Retina (tissue), 1 donor: Measurements from ENCODE around the gene SAGE1.
"Not testable (repeated sequence)": the region's sequence is repeated elsewhere in the genome, so short reads cannot be mapped to it uniquely, and the experiment has no call there.

ENCODE experiments used
- DNase-seq: peaks from one replicate; pipeline ENCODE4 v3.0.0-alpha.2; 2016

Gene SAGE1, protein sequence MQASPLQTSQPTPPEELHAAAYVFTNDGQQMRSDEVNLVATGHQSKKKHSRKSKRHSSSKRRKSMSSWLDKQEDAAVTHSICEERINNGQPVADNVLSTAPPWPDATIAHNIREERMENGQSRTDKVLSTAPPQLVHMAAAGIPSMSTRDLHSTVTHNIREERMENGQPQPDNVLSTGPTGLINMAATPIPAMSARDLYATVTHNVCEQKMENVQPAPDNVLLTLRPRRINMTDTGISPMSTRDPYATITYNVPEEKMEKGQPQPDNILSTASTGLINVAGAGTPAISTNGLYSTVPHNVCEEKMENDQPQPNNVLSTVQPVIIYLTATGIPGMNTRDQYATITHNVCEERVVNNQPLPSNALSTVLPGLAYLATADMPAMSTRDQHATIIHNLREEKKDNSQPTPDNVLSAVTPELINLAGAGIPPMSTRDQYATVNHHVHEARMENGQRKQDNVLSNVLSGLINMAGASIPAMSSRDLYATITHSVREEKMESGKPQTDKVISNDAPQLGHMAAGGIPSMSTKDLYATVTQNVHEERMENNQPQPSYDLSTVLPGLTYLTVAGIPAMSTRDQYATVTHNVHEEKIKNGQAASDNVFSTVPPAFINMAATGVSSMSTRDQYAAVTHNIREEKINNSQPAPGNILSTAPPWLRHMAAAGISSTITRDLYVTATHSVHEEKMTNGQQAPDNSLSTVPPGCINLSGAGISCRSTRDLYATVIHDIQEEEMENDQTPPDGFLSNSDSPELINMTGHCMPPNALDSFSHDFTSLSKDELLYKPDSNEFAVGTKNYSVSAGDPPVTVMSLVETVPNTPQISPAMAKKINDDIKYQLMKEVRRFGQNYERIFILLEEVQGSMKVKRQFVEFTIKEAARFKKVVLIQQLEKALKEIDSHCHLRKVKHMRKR

DNA sequence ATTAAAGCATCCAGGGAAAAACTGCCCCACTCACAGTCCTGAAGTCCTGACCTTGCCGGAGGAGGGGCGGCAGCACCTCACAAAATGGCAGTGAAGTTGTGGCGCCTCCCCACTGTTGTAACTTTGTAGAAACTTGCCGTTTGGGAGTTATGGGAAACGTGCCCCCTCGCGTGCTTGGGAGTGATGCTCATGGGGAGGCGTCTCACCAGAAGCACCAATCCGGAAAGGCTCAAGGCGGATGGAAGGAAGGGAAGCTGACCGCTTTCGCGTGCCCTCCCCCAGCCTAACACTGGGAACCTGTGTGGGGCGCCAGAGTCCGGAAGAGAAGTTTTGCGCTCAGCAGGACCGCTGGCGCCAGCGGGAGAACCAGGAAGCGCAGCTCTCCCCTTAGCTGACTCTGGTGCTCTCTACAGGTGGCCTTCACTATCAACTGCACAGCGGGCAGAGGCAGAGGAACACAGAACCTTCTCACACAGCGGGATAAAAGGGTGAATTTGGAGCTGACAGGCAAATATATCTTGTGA, at the start of gene SAGE1, which contains the start of gene CT45A10:
Gene SAGE1 (plus strand): TSS at position 423 of the 524 bp plus-strand sequence. CDS start 2,527 bp downstream, outside the sequence.
Gene CT45A10 (minus strand): TSS at position 151 of the 524 bp plus-strand sequence. CDS start 8,100 bp downstream, outside the sequence.
- DNase-seq: no peak

DNA sequence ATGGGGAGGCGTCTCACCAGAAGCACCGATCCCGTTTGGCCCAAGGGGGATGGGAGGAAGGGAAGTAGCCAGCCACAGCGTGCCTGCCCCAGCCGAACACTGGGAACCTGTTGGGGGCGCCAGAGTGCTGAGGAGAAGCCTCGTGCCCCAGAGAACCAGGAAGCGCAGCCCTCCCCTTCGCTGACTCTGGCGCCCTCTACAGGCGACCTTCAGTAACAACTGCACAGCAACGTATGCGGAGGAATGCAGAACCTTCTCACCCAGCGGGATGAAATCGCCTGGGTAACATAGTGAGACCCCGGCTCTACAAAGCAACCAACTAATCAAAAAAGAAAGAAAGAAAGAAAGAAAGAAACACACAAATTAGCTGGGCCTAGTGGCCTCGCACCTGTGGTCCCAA, 39.1 kb upstream of the SAGE1 start, which contains the start of gene CT45A8:
Gene CT45A8 (minus strand): TSS at position 101 of the 400 bp plus-strand sequence. CDS start 3,755 bp downstream, outside the sequence.
- not testable (repeated sequence) for DNase-seq

DNA sequence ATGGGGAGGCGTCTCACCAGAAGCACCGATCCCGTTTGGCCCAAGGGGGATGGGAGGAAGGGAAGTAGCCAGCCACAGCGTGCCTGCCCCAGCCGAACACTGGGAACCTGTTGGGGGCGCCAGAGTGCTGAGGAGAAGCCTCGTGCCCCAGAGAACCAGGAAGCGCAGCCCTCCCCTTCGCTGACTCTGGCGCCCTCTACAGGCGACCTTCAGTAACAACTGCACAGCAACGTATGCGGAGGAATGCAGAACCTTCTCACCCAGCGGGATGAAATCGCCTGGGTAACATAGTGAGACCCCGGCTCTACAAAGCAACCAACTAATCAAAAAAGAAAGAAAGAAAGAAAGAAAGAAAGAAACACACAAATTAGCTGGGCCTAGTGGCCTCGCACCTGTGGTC, 21.8 kb upstream of the SAGE1 start, which contains the start of gene CT45A9:
Gene CT45A9 (minus strand): TSS at position 101 of the 400 bp plus-strand sequence. CDS start 3,751 bp downstream, outside the sequence.
- DNase-seq: not testable (repeated sequence)

DNA sequence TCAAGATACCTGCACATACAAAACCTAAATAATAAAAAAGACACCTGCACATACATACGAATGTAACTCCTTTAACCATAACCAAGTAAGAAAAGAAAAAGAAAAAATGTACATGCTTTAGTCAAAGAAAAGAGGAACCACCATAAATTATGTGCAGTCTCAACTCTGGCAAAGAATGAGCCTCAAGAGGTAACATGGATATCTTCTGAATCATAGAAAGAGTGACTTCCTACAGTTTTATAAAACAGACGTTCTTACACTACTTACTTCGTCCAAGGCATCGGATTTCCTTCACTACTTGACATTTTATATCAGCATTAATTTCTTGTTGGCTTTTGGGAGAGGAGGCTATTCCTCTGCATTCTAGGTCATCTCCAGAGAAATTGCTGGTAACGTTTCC, 10.8 kb upstream of the SAGE1 start:
- DNase-seq: not testable (repeated sequence)

DNA sequence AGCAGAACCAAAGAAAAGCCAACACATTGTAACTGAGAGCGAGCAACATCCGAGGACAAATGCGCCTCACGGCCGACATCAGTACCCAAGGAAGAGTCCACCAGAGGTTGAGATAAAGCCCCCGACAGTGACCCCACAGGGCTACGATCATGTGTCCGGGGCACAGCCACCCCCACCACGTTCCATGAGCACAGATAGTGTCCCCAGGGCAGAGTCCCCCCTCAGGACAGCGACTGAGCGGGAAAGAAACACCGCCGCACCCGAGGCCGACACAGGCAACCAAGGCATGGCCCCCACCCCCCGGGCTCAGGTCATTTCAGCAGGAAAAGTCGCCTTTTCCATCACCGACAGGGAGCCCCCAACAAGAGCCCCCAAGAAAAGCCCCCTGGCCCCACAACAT, 5.3 kb upstream of the SAGE1 start:
- not testable (repeated sequence) for DNase-seq

DNA sequence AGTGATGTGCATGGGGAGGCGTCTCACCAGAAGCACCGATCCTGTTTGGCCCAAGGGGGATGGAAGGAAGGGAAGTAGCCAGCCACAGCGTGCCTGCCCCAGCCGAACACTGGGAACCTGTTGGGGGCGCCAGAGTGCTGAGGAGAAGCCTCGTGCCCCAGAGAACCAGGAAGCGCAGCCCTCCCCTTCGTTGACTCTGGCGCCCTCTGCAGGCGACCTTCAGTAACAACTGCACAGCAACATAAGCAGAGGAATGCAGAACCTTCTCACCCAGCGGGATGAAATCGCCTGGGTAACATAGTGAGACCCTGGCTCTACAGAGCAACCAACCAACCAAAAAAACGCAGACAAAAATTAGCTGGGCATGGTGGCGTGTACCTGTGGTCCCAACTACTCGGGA, 4.5 kb upstream of the SAGE1 start:
- not testable (repeated sequence) for DNase-seq

DNA sequence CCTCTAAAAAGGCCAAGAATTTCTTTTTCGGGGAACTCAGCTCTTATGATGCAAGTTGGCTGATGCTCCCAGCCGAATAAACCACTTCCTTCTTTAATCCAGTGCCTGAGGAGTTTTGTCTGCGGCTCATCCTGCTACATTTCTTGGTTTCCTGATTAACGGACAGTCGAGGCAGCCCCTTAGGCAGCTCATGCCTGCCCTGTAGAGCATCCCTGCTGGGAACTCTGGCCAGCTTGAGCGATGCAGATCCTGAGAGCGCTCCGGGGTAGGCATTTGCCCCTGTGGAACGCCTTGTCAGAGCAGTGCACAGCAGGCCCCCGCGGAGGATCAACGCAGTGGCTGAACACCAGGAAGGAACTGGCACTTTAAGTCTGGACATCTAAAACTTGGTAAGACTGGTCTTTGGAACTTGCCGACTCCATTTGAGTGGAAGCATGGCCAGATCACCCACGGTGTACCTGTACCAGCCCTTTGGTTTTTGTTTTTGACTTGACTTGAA, 3.4 kb upstream of the SAGE1 start:
- no peak for DNase-seq

DNA sequence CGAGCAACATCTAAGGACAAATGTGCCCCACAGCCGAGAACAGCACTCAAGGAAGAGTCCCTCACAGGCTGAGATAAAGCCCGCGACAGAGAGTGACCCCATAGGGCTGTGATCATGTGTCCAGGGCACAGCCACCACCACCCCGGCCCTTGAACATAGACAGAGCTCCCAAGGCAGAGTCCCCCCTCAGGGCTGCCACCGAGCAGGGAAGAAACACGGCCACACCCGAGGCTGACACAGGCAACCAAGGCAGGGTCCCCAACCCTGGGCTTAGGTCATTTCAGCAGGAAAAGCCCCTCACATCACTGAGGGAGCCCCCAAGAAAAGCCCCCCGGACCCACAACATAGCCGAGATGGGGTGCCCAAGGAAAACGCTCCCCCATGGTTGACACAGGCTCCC, 735 bp upstream of the SAGE1 start:
- no peak for DNase-seq

DNA sequence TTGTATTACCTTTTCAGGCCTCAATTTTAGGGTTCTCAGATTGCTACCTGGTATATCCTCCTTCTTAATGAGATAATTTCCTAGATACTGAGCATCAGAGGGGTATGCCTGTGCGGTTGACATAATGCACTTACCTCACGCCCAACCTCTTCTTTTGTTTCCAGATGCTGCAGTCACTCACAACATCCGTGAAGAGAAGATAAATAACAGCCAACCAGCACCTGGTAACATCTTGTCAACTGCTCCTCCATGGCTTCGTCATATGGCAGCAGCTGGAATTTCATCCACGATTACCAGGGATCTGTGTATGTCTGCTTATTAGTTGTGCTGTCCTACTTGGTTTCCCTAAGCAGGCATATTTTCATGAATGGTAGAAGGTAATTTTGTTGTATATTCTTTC, 16.7 kb downstream of the SAGE1 start:
- DNase-seq: no peak

DNA sequence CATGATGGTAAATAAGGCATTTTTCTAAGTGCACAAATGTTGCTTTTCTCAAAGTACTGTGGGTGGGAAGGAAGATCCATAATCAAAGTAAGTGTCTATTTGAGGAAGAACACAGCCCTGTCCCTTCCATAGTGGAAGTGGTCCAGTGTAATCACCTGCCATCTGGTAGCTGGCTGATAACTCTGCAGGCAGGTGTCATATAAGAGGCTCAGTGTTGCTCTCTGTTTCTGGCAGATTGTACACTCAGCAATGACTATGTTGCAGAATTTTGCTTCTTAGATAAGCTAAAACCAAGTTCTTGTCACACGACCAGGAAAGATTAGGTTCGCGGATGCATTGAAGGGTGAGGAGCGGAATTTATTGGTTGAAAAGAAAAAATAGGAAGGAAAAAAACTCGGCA, 20.9 kb downstream of the SAGE1 start:
- no peak for DNase-seq

DNA sequence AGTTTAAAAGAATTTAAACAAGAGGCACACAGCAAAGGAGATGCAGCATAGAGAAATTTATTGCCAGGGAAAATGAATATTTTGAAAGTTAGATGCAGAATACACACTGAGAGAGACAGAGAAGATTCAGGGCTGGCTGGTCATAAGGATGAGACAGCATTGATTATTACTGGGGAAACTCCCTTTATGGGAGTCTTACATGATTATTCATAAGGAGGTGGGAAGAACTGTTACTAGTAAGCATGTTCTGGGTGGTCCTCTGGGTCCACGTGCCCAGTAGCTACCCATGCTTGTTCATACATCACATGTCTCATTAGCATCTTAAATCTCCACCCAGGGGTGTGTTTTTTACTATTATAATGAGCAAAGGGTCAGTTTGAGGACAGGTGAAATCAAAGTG, 27.0 kb downstream of the SAGE1 start:
- not testable (repeated sequence) for DNase-seq

DNA sequence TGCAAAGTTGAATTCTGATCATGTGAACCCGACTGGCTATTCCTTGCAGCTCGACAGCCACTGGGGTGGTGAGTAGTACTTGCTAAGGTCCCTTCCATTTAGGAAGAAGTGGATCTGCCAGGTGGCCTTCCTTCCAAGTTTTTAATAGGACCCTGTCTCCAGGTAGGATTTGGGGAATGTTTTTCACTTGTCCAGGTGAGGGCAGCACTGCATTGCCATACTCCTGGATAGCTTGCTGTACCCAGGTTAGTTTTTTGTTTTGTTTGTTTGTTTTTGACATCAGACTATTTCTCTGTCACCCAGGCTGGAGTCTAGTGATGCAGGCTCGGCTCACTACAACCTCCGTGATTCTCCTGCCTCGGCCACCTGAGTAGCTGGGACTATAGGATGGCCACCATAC, 29.8 kb downstream of the SAGE1 start:
- DNase-seq: no peak

DNA sequence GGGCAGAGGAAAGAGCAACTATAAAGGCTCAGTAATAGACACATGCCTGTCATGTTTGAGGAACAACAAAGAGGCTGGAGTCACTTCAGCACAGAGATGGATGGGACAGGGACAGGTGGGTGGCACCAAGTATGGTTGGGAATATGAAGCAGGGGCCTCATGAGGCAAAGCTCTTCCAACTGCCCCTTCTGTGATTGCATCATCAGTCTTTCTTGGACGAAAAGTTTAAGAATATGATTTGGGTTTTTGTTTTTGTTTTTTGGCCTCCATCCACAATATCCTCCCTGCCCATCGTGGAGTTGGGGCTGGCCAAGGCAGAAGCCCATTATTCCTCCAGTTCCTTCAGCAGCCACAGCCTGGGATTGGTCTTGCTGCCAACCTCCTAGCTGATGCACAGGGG, 34.4 kb downstream of the SAGE1 start:
- no peak for DNase-seq

DNA sequence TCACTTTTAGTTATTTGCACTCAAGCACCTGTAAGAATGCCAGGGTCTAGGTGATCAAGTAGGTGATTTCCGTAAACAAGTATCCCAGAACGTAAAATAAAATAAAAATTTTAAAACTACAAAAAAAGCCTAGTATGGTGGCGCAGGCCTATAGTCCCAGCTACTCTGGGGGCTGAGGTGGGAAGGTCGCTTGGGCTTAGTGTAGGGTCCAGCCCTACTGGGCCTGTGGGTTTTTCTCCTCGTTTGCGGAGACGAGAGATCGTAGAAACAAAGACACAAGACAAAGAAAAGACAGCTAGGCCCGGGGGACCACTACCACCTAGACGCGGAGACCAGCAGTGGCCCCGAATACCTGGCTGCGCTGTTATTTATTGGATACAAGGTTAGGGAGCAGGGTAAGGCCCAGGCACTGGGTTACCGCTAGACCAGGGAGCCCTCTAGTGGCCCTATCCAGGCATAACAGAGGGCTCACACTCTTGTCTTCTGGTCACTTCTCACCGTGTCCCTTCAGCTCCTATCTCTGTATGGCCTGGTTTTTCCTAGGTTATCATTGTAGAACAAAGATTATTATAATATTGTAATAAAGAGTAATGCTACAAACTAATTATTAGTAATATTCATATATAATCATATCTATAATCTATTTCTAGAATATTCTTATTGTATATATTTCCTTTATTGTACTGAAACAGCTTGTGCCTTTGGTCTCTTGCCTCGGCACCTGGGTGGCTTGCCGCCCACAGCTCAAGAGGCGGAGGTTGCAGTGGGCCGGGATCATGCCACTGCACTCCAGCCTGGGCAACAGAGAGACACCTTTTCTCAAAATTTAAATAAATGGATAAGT, 38.4 kb downstream of the SAGE1 start:
- peak; percentile 48 for DNase-seq

DNA sequence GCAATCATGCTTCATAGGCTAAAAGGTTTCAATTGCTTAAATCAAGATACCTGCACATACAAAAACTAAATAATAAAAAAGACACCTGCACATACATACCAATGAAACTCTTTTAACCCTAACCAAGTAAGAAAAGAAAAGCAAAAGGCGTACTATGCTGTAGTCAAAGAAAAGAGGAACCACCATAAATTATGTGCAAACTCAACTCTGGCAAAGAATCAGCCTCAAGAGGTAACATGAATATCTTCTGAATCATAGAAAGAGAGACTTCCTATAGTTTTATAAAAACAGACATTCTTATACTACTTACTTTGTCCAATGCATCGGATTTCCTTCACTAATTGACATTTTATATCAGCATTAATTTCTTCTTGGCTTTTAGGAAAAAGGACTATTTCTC, 51.0 kb downstream of the SAGE1 start:
- no peak for DNase-seq

DNA sequence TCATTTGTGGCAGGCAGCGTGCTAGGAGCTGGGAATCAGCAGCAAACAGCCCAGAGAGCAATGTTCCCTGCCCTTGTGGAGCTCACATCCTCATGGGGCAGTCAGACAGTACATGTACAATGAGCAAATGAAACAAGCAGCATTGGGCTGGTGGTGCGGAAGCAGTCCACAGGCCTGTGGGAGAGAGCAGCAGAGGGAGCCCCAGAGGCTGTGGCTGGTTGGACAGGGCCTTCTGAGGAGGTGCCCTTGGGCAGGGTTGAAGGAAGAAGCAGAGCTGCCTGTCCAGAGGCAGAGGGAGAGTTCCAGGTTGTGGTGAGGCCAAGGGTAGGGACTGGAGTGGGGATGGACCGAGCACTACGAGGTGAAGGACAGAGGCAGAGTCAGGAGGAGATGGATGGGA, 57.8 kb downstream of the SAGE1 start:
- no peak for DNase-seq
